Liver (tissue), 3 donors: Measurements from ENCODE around the gene ELAVL3.

Source experiments
- EGR1 ChIP-seq, 2 donors: IDR thresholded peaks; 2 replicates each; pipeline ENCODE4 v1.6.1; 2016 to 2018; ENCODE audit warnings: antibody characterized with exemption in 2 of 2, low read depth in 2 of 2
- GABPA ChIP-seq, 2 donors: IDR thresholded peaks in 1 of 2; conservative IDR thresholded peaks in 1 of 2; 2 replicates each; pipeline ENCODE4 v1.6.1; 2016; ENCODE audit warnings: antibody characterized with exemption in 2 of 2, mild to moderate bottlenecking in 1 of 2, moderate library complexity in 1 of 2
- HNF4G ChIP-seq: IDR thresholded peaks from 2 replicates; pipeline ENCODE4 v1.6.1; 2016; ENCODE audit warnings: antibody characterized with exemption
- JUND ChIP-seq, 2 donors: IDR thresholded peaks; 2 replicates each; pipeline ENCODE4 v1.6.1; 2016; ENCODE audit warnings: antibody characterized with exemption in 2 of 2
- RAD21 ChIP-seq, 2 donors: IDR thresholded peaks; 2 replicates each; pipeline ENCODE4 v1.6.1; 2016; ENCODE audit warnings: antibody characterized with exemption in 2 of 2, mild to moderate bottlenecking in 2 of 2
- RXRA ChIP-seq, 2 donors: IDR thresholded peaks; 2 replicates each; pipeline ENCODE4 v1.6.1; 2017 to 2018; ENCODE audit warnings: antibody characterized with exemption in 2 of 2, mild to moderate bottlenecking in 1 of 2
- TAF1 ChIP-seq: conservative IDR thresholded peaks from 2 replicates; pipeline ENCODE4 v1.6.1; 2016; ENCODE audit warnings: antibody characterized with exemption, mild to moderate bottlenecking
- YY1 ChIP-seq: IDR thresholded peaks from 2 replicates; pipeline ENCODE4 v1.6.1; 2016; ENCODE audit warnings: antibody characterized with exemption, mild to moderate bottlenecking
- TF ChIP-seq, protein P1 (sequence below): fragments of 150-350 bp; IDR thresholded peaks from 2 replicates; pipeline ENCODE4 v1.5.1; 2017; ENCODE audit warnings: improper control_type of control experiment, low read depth, low read length; ENCODE audit not compliant: missing input control
- TF ChIP-seq, protein P2 (sequence below): IDR thresholded peaks from 2 replicates; pipeline ENCODE4 v1.6.1; 2016; ENCODE audit warnings: antibody characterized with exemption, mild to moderate bottlenecking
- TF ChIP-seq, protein P3 (sequence below): IDR thresholded peaks from 2 replicates; pipeline ENCODE4 v1.6.1; 2016; ENCODE audit warnings: antibody characterized with exemption
- TF ChIP-seq, protein P4 (sequence below): IDR thresholded peaks from 2 replicates; pipeline ENCODE4 v1.6.1; 2016; ENCODE audit warnings: antibody characterized with exemption
- TF ChIP-seq, protein P5 (sequence below): IDR thresholded peaks from 2 replicates; pipeline ENCODE4 v1.6.1; 2016; ENCODE audit warnings: antibody characterized with exemption
- donor health status: healthy.
- donor health status: healthy.

DNA sequence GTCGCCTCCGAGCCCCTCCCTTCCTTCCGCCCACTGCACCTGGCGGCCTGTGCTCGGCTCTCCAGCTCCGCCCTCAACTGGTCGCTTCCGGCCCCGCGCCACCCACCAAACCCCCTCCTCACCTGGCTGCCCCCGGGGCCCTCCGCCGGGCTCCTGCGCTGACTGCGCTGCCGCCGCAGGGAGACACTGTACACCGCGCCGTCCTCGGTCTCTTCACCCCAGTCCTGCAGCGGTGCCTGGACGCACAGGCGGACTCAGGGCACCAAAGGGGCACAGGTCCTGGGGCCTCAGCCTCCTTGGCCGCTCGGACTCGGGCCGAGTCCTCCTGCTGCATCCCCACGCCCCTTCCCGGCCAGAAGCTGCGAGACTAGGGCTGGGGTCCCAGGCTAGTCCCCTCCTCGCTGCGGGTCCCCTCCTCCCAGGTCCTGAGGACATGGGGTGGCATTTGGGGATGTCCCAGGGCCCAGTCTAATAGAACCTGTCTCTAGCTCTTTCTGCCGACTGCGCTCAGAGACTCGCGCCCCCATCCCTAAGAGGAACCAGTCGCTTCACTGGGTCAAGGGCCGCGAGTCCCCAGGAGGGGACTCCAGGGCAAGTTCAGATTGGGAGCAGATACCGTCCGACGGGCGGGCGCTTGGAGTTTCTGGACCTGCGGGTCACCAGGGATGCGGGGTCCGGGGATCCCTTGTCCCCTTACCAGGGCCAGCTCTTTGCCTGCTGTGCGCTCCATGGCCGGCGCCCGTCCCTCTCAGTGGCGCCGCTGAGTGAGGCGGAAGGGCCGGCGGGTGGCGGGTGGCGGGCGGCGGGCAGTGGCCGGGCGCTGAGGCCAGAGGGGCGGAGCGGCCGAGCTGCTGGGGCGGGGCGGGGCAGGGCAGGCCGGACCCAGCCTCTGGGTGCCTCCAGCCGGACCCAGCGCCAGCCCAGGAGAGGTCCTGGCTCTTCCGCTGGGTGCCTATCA, 62.0 kb downstream of the ELAVL3 start, which contains the start of gene RGL3:
- TF ChIP-seq HNF4G (no peak), RAD21 (IDR thresholded peaks at IDR 0.05) (no peak), TAF1 (peak; percentile 38), EGR1 (IDR thresholded peaks at IDR 0.05; ENCODE audit: low read depth in 2 of 2) (no peak), YY1 (no peak), JUND (IDR thresholded peaks at IDR 0.05) (no peak), GABPA (IDR thresholded peaks at IDR 0.05 in 1 of 2, conservative IDR thresholded peaks at IDR 0.05 in 1 of 2) (no peak), RXRA (IDR thresholded peaks at IDR 0.05) (peak in 1 of 2 donors; percentile 29)
- TF ChIP-seq, protein P1, sequence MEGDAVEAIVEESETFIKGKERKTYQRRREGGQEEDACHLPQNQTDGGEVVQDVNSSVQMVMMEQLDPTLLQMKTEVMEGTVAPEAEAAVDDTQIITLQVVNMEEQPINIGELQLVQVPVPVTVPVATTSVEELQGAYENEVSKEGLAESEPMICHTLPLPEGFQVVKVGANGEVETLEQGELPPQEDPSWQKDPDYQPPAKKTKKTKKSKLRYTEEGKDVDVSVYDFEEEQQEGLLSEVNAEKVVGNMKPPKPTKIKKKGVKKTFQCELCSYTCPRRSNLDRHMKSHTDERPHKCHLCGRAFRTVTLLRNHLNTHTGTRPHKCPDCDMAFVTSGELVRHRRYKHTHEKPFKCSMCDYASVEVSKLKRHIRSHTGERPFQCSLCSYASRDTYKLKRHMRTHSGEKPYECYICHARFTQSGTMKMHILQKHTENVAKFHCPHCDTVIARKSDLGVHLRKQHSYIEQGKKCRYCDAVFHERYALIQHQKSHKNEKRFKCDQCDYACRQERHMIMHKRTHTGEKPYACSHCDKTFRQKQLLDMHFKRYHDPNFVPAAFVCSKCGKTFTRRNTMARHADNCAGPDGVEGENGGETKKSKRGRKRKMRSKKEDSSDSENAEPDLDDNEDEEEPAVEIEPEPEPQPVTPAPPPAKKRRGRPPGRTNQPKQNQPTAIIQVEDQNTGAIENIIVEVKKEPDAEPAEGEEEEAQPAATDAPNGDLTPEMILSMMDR = peak; percentile 11
- TF ChIP-seq, protein P2, sequence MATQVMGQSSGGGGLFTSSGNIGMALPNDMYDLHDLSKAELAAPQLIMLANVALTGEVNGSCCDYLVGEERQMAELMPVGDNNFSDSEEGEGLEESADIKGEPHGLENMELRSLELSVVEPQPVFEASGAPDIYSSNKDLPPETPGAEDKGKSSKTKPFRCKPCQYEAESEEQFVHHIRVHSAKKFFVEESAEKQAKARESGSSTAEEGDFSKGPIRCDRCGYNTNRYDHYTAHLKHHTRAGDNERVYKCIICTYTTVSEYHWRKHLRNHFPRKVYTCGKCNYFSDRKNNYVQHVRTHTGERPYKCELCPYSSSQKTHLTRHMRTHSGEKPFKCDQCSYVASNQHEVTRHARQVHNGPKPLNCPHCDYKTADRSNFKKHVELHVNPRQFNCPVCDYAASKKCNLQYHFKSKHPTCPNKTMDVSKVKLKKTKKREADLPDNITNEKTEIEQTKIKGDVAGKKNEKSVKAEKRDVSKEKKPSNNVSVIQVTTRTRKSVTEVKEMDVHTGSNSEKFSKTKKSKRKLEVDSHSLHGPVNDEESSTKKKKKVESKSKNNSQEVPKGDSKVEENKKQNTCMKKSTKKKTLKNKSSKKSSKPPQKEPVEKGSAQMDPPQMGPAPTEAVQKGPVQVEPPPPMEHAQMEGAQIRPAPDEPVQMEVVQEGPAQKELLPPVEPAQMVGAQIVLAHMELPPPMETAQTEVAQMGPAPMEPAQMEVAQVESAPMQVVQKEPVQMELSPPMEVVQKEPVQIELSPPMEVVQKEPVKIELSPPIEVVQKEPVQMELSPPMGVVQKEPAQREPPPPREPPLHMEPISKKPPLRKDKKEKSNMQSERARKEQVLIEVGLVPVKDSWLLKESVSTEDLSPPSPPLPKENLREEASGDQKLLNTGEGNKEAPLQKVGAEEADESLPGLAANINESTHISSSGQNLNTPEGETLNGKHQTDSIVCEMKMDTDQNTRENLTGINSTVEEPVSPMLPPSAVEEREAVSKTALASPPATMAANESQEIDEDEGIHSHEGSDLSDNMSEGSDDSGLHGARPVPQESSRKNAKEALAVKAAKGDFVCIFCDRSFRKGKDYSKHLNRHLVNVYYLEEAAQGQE = no peak
- TF ChIP-seq, protein P3, sequence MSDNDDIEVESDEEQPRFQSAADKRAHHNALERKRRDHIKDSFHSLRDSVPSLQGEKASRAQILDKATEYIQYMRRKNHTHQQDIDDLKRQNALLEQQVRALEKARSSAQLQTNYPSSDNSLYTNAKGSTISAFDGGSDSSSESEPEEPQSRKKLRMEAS = no peak
- TF ChIP-seq, protein P4, sequence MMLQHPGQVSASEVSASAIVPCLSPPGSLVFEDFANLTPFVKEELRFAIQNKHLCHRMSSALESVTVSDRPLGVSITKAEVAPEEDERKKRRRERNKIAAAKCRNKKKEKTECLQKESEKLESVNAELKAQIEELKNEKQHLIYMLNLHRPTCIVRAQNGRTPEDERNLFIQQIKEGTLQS = no peak
- TF ChIP-seq, protein P5, sequence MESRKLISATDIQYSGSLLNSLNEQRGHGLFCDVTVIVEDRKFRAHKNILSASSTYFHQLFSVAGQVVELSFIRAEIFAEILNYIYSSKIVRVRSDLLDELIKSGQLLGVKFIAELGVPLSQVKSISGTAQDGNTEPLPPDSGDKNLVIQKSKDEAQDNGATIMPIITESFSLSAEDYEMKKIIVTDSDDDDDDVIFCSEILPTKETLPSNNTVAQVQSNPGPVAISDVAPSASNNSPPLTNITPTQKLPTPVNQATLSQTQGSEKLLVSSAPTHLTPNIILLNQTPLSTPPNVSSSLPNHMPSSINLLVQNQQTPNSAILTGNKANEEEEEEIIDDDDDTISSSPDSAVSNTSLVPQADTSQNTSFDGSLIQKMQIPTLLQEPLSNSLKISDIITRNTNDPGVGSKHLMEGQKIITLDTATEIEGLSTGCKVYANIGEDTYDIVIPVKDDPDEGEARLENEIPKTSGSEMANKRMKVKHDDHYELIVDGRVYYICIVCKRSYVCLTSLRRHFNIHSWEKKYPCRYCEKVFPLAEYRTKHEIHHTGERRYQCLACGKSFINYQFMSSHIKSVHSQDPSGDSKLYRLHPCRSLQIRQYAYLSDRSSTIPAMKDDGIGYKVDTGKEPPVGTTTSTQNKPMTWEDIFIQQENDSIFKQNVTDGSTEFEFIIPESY = no peak
